HG02678 (cell line): ENCODE measurements around the gene CEP70.
"Not testable (repeated sequence)": the region's sequence is repeated elsewhere in the genome, so short reads cannot be mapped to it uniquely, and the experiment has no call there.

Experiments
- ATAC-seq: cut with Tn5 transposase; IDR thresholded peaks from one replicate; pipeline ENCODE4 v1.9.1; 2021; ENCODE audit warnings: mild to moderate bottlenecking, moderate library complexity; ENCODE audit not compliant: unreplicated experiment

CEP70 gene

DNA sequence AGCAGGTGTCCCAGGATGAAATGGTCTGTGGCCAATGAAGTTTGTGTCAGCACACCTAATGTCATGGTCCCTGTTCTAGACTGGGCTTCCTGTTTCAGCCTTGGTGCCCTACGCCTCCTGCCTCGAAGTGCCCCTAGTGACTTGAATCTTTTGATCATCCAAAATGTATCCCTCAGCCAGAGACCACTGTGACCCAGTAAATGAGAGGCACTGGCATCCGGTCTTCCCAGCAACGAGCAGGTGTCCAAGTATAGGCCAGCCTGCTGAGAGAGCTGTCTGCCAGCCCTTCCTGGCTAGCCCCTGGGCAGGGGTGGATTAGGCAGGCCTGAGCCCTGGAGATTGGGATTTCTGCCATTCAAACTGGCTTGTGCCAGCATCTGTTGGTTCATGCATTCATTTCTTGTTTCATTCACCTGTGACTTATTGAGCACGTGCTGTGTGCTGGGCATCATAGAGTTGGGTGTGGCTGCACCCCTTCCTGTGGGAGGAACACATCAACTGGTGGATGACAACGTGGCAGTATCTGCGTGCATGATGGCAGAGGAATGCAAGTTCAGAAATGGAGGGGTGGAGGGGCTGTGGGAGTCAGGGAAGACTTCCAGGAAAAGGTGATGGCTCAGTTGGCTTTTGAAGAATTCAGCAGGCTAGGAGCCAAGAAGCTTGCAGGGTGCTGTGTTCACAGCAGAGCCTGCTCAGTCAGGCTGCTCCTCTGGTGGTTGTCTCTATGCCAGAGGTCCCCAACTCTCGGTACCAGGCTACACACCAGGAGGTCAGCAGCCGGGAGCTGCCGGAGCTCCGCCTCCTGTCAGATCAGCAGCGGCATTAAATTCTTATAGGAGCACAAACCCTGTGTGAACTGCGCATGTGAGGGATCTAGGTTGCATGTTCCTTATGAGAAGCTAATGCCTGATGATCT is 138.0 kb downstream of the CEP70 start:
- ATAC-seq = no peak

GRCh38 chr3:138453940-138454339 is 140.1 kb downstream of the CEP70 start:
- ATAC-seq = not testable (repeated sequence)

- ATAC-seq = no peak
These were observed 141.6 kb downstream of the CEP70 start for GRCh38 chr3:138452436-138452835.

DNA sequence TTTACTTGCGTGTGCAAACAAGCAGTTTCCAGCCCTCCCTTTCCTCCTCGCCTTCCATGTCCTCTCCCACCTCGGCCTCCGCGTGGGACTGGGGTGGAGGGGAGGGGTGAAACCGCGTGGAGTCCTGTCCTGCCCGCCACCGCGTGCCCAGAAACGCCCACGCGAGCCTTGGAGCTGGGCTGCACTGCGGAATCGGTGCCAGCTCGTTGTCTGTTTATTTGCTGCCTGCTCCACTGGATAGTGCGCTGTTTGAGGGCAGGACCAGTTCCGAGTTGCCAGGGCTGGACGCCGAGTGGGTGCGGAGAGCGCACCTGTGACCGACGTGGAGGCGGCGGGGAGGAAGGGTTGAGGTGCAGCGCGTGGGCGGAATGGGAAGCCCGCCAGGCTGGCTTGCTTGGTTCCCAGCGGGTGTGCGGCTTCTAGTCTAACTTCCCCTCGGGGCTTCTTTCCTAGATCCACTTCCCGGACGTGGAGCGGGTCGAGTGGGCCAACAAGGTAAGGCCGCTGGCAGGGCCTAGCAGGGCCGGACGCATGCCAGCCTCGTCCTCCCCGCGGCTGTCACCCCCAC is 142.4 kb downstream of the CEP70 start:
- ATAC-seq = no peak

DNA sequence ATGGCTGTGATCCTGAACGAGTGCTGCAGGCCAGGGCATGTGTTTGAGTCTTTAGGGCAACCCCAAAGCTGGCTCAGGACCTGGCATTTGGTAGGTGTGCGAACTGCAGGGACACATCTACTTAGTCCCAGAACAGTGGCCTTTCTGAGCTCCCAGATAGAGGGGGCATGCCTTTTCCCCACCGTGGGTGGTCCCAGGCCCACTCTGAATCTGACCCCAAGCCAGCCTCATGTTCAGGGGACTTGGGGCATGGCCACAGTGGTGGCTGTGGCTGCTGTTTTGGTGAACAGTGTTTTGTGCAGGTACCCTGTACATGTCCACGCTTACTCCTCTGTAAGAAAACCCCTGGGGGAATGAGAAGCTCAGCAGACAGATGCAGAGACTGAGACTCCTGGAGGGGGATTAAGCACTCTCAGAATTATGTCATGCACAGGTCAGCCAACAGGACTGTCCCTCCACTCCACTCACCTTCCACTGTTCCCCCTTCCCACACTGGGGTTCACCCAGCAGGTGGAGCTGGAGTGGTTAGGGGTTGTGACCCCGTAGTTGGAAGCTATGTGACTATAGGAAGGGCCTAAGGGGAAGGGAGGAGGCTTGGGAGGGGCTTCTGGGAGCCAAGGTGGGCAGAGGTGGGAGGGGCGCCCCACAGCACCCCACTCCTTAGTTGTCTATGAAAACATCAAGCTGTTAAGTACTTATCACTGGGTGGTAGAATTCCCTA is 143.2 kb downstream of the CEP70 start:
- no peak for ATAC-seq

GRCh38 chr3:138450181-138450580 is 143.9 kb downstream of the CEP70 start:
- ATAC-seq = no peak

- ATAC-seq = no peak
These were observed 144.6 kb downstream of the CEP70 start for GRCh38 chr3:138449490-138449889.

DNA sequence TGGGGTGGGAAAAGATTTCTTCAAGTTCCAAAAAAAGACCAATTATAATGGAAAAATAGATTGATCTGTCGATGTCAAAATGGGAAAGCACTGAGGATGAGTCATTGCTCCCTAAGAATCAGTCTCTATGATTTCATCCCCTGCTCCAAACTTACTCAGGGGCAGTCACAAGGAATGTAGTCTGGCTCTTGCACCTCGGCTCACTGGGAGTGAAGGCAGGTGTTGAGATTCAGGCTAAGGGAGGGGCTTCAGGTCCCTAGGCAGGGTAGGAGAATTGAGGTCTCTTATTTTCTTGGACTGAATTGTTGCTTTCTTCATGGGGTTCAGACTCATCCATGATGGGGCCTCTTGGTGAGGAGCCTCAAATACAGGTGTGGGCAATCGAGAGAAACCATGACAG is 145.4 kb downstream of the CEP70 start:
- ATAC-seq = no peak

DNA sequence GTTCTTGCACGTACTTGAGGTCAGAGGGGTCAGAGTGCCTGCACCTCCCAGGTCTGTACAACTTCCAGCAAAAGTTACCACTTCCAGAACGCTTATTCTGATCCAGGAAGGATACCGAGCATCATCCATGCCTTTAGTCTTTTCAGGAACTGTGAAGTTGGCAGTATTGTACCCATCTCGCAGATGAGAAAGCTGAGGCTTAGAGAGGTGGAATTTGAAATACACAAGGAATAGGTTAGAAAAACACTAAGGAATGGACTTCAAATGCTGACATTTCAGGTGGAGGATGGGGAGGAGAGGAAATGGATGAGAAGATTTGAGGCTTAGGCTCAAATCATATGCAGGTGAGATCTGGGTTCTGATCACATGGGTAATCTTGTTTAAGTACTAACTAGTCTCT is 148.4 kb downstream of the CEP70 start:
- no peak for ATAC-seq

- no peak for ATAC-seq
These were observed 148.8 kb downstream of the CEP70 start for GRCh38 chr3:138445236-138445635.
